Right atrium auricular region (tissue), 2 donors: Measurements from ENCODE around the gene ERVH48-1. TPM values are rescaled to one million over a fixed set of nuclear protein-coding genes. Genes with fewer than 3 reads are reported as not detected.
"Not testable (repeated sequence)": the region's sequence is repeated elsewhere in the genome, so short reads cannot be mapped to it uniquely, and the experiment has no call there.

Experiments used
- DNase-seq: peaks from one replicate; pipeline ENCODE4 v3.0.0-alpha.2; 2019; ENCODE audit warnings: low spot score
- H3K27ac ChIP-seq, 2 donors: fragments of 200-600 bp; sonication (generic); 1 replicate in 1 of 2; 2 replicates in 1 of 2; pipeline ENCODE4 v1.5.1; 2016 to 2019
- H3K27me3 ChIP-seq, 2 donors: fragments of 200-600 bp; sonication (generic); one replicate each; pipeline versions ENCODE4 v1.5.1 to v1.6.0; 2017 to 2019
- H3K36me3 ChIP-seq: fragments of 200-600 bp; sonication (generic); one replicate; pipeline ENCODE4 v1.5.1; 2016
- H3K4me1 ChIP-seq, 2 donors: fragments of 200-600 bp; sonication (generic); one replicate each; pipeline versions ENCODE4 v1.5.1 to v1.6.0; 2017 to 2019
- H3K4me3 ChIP-seq, 2 donors: fragments of 200-600 bp; sonication (generic); 1 replicate in 1 of 2; 2 replicates in 1 of 2; pipeline ENCODE4 v1.5.1; 2017 to 2019; ENCODE audit warnings: mild to moderate bottlenecking in 1 of 2, moderate library complexity in 1 of 2
- H3K9me3 ChIP-seq, 2 donors: fragments of 200-600 bp; sonication (generic); one replicate each; pipeline ENCODE4 v1.5.1; 2019
- total RNA-seq, 2 donors: library from RNA; depleted of rRNA; stranded (reverse); fragments of >200 nt; gene quantifications; one replicate each; pipeline ENCODE4 v1.1.0, GENCODE V29; 2016
- TF ChIP-seq, protein P1 (sequence below), 2 donors: fragments of 200-600 bp; sonication (generic); IDR thresholded peaks; one replicate each; pipeline ENCODE4 v1.5.1; 2019; ENCODE audit warnings: antibody characterized with exemption in 2 of 2

Gene ERVH48-1
- total RNA-seq, 2 donors from 2014 or later, result not detected

DNA sequence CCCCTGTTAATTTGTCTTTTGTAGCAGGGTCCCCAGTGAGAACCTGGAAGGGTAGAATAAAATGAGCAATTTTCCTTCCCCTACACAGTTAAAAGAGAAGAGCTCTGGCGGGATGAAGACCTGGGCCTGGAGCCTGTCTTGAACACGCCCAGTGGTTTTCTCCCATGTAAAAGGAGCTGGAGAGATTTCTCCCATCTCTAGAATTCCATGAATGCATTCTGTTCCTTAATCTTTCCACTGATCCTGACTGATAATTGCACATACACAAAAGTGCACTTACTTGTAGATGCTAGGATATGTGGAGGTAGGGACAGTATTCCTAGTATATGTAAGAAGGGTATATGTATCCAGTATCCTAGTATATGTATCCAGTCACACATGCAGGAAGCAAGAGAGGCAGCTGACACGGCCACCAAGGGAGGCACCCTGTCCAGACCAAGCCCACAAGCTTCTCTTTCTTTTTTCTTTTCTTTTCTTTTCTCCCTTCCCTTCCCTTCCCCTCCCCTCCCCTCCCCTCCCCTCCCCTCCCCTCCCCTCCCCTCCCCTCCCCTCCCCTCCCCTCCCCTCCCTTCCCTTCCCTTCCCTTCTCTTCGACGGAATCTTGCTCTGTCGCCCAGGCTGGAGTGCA is 37.1 kb upstream of the ERVH48-1 start:
- H3K27me3 ChIP-seq, result no peaks in the 10 kb centered on the region
- no peaks in the 10 kb centered on the region for H3K4me1 ChIP-seq
- DNase-seq, result no peak
- no peaks in the 10 kb centered on the region for H3K9me3 ChIP-seq
- no peak overlapping the region for H3K27ac ChIP-seq
- H3K4me3 ChIP-seq, result no peak overlapping the region
- no peaks in the 10 kb centered on the region for H3K36me3 ChIP-seq
- TF ChIP-seq, protein P1, sequence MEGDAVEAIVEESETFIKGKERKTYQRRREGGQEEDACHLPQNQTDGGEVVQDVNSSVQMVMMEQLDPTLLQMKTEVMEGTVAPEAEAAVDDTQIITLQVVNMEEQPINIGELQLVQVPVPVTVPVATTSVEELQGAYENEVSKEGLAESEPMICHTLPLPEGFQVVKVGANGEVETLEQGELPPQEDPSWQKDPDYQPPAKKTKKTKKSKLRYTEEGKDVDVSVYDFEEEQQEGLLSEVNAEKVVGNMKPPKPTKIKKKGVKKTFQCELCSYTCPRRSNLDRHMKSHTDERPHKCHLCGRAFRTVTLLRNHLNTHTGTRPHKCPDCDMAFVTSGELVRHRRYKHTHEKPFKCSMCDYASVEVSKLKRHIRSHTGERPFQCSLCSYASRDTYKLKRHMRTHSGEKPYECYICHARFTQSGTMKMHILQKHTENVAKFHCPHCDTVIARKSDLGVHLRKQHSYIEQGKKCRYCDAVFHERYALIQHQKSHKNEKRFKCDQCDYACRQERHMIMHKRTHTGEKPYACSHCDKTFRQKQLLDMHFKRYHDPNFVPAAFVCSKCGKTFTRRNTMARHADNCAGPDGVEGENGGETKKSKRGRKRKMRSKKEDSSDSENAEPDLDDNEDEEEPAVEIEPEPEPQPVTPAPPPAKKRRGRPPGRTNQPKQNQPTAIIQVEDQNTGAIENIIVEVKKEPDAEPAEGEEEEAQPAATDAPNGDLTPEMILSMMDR (IDR thresholded peaks at IDR 0.05), result no peak

DNA sequence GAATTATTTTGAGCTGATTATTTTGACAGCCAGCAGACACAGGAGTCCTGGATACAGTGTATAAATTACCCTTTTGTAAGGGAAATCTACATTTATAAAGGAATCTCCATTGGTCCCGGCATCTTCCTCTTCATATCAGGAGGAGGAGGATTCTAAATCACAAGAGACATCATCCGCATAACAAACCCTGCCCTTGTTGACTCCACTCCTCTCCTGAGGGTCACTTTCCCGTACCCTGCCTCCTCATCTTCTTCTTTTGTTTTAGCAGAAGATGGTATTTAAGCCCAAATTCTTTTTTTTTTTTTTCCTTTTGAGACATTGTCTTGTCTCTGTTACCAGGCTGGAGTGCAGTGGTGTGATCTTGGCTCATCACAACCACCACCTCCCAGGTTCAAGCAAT is 34.3 kb upstream of the ERVH48-1 start:
- no peaks in the 10 kb centered on the region for H3K9me3 ChIP-seq
- no peaks in the 10 kb centered on the region for H3K27me3 ChIP-seq
- H3K36me3 ChIP-seq, result no peaks in the 10 kb centered on the region
- H3K4me3 ChIP-seq, result no peak overlapping the region
- H3K27ac ChIP-seq, result no peak overlapping the region
- no peak for DNase-seq
- no peaks in the 10 kb centered on the region for H3K4me1 ChIP-seq
- TF ChIP-seq, protein P1 (IDR thresholded peaks at IDR 0.05), result no peak

DNA sequence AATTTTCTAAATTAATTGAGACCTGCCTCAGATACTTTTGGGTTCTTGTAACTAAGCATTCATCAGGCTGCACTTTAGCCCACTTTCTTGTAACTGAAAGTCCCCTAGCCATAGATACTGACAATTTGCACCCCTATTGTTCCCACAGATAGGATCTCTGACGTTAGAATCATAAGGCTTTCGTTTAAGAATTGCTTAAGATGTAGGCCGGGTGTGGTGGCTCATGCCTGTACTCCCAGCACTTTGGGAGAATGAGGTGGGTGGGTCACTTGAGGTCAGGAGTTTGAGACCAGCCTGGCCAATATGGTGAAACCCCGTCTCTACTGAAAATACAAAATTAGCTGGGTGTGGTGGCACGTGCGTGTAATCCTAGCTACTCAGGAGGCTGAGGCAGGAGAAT is 32.7 kb upstream of the ERVH48-1 start:
- H3K9me3 ChIP-seq, H3K4me3 ChIP-seq, H3K36me3 ChIP-seq, H3K27me3 ChIP-seq, H3K4me1 ChIP-seq, H3K27ac ChIP-seq, DNase-seq: not testable (repeated sequence)

DNA sequence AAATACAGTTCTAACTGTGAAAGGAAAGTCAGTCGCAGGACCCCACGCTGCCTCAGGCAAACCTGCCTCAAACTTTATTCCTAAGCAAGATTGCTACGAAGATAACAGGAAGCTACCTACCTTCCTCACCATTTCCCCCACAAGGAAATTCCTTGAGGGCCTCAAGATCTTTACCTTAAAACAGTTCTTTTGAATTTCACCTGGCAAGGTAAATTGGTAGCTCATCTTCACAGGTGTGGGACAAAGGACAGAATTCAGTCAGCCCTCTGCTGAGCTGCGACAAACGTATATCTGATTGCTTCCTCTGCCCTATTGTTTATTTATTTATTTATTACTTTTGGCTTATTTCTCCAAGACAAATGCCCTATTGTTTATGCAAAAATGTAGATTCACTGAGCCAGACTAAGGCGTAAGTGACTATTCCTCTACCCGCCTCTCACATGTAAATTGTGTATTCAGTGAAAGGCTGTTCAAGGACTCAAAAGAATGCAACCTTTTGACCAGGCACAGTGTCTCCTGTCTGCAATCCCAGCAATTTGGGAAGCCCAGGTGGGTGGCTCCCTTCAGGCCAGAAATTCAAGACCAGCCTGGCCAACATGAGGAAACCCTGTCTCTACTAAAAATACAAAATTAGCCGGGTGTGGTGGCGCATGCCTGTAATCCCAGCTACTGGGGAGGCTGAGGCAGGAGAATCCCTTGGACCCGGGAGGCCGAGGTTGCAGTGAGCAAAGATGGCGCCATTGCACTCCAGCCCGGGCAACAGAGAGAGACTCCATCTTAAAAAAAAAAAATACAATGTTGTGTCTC is 31.6 kb upstream of the ERVH48-1 start:
- Histone ChIP-seq H3K9me3 (no peaks in the 10 kb centered on the region), H3K27ac (no peak overlapping the region), H3K4me3 (no peak overlapping the region), H3K4me1 (no peaks in the 10 kb centered on the region), H3K27me3 (no peaks in the 10 kb centered on the region), H3K36me3 (no peaks in the 10 kb centered on the region)
- DNase-seq, result no peak
- TF ChIP-seq, protein P1 (IDR thresholded peaks at IDR 0.05), result no peak

DNA sequence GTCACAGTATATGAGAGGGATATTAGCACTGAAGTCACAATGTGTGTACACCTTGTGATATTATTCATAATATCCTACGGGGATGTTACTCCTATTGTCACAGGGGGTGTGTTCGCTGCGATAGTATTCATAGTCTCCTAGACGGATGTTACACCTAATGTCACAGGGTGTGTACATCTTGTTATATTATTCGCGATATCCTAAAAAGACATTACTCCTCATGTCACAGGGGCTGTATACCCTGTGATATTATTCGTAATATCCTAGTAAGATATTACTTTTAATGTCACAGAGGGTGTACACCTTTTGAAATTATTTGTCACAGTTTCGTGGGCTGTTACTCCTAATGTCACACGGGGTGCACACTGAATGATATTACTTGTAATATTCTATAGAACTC is 25.8 kb upstream of the ERVH48-1 start:
- H3K9me3 ChIP-seq, H3K4me3 ChIP-seq, H3K27ac ChIP-seq, H3K27me3 ChIP-seq, H3K36me3 ChIP-seq, H3K4me1 ChIP-seq, DNase-seq: not testable (repeated sequence)

DNA sequence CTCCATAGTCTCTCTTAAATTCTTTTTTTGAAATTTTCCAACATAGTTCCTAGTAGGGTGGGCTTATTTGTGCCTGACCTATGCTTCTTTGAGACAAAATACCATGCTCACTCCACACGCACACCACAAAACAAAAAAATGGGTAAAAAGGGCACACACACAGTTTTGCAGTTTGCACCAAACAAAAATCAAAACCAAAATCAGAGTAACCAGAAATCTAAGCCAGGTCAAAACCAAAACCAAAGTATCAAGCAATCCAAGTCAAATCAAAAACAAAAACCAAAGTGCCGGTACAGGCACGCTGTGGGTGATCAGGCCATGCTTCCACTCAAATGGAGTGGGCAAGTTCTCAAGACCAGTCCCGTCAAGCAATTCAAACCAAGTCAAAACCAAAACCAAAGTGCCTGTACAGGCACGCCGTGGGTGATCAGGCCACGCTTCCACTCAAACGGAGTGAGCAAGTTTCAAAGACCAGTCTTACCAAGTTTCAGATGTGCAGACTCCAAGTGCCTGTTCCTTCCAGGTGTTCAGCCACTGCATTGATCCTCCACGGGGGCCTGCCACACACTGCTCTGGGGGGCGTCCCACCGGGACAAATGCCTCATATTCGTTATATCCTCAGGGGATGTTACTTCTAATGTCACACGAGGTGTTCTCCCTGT is 23.8 kb upstream of the ERVH48-1 start:
- not testable (repeated sequence) for H3K4me1 ChIP-seq, H3K27ac ChIP-seq, DNase-seq, H3K4me3 ChIP-seq, H3K36me3 ChIP-seq, H3K27me3 ChIP-seq, H3K9me3 ChIP-seq

DNA sequence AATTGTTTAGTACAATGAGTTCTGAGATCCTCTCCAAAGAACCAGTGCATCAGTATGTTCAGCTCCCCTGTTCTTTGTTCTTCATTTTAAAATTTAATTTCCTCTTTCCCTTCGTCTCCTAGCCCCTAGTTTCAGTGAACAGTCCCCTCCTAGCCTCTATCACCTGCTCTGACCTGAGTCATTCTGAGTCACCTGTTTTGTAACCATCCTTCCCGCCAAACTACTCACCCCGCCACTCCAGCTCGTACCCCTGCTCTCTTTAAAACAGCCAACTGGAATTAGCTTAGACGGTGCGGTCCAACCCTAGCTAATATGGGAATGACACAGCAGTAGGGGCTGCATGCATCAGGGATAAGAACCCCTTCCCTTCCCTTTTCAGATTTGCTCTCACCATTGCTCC is 16.8 kb upstream of the ERVH48-1 start:
- no peaks in the 10 kb centered on the region for H3K27me3 ChIP-seq
- no peaks in the 10 kb centered on the region for H3K36me3 ChIP-seq
- H3K4me1 ChIP-seq, result peaks cover 0 to 10% of the 10 kb centered on the region in 2 donors
- TF ChIP-seq, protein P1 (IDR thresholded peaks at IDR 0.05), result no peak
- no peaks in the 10 kb centered on the region for H3K9me3 ChIP-seq
- no peak overlapping the region for H3K27ac ChIP-seq
- H3K4me3 ChIP-seq, result no peak overlapping the region
- DNase-seq, result no peak
